Fibroblast of peridontal ligament (primary cell): ENCODE data around the gene PSMB4.
A peak's percentile ranks its signal among the peaks of the same experiment; 100 is the strongest.
"Not testable (repeated sequence)": the region's sequence is repeated elsewhere in the genome, so short reads cannot be mapped to it uniquely, and the experiment has no call there.

Experiments
- DNase-seq: peaks from one replicate; pipeline ENCODE4 v3.0.0-alpha.2; 2010; ENCODE audit errors: extremely low read depth

The PSMB4 gene

DNA sequence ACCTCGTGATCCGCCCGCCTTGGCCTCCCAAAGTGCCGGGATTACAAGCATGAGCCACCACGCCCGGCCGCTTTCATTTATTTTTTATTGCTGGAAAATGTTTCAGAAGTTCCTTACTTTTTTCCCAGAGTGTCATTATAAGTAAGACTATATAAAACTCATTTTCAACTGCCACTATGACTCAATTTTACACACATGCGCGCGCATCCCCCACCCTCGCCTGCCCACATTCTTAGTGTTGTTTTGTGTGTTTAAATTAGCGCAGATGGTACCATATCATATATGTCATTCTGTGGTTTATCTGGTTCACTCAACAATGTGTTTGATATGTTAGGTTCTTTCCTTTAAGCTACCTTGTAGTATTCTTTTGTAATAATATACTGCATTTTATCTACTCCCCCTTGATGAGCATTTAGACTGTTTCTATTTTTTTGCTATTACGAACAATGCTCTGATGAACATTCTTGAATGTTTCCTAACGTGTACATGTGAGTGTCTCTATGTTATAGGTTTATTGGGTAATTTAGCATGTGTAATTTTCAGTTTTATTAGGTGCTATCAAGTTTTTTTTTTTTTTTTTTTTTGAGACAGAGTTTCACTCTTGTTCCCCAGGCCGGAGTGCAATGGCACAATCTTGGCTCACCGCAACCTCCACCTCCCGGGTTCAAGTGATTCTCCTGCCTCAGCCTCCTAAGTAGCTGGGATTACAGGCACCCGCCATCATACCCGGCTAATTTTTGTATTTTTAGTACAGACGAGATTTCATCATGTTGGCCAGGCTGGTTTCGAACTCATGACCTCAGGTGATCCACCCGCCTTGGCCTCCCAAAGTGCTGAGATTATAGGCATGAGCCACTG, 8.9 kb upstream of the PSMB4 start:
- not testable (repeated sequence) for DNase-seq

DNA sequence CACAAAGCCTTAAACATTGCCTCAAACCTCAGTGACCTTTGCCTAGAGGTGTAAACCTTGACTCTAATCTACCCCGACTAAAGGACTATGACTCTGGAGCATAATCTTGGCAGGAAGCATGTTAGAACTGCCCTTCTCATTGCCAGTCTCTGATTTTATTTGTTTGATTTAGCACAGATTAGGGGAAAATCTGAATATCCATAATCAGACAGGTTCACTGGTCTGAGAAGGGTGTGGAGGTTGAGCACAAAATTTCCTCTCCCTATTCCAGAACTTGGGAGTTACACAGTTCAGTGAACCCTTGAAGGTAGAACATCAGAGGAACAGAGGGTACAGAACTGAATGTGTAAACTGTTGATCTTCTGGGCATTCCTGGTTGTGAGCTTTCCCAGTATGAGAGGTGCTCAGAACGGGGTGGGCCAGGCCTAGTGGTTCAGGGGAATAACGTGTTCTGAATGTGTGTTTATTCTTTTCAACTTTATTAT, 8.3 kb upstream of the PSMB4 start:
- no peak for DNase-seq

DNA sequence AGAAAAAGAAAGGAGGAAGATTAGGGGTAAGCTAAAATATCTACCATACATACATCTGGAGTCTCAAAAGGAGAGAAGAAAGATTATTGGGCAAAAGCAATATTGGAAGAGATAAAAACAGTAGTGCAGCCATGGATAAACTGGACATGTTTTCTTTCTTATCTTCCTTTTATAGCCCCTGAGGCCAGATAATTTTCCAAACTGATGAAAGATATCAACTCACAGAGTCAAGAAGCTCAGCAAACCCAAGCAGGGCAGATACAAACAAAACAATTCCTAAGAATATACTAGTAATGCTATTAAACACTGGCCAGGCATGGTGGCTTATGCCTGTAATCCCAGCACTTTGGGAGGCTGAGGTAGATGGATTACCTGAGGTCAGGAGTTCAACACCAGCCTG, 5.8 kb upstream of the PSMB4 start:
- DNase-seq, result no peak

DNA sequence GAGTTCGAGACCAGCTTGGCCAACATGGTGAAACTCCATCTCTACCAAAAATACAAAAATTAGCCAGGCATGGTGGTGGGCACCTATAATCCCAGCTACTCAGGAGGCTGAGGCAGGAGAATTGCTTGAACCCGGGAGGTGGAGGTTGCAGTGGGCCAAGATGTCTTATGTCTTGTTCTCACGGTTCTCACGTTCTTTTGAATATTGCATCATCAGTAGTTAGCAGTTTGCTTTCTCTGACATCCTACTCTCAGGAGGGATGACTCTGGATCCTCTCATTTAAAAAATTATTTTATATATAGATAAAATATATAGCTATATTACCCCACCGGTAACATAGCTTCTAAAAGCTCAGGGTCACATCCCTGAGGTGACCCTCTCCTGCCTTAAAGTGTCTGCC, 3.1 kb upstream of the PSMB4 start:
- DNase-seq, result not testable (repeated sequence)

DNA sequence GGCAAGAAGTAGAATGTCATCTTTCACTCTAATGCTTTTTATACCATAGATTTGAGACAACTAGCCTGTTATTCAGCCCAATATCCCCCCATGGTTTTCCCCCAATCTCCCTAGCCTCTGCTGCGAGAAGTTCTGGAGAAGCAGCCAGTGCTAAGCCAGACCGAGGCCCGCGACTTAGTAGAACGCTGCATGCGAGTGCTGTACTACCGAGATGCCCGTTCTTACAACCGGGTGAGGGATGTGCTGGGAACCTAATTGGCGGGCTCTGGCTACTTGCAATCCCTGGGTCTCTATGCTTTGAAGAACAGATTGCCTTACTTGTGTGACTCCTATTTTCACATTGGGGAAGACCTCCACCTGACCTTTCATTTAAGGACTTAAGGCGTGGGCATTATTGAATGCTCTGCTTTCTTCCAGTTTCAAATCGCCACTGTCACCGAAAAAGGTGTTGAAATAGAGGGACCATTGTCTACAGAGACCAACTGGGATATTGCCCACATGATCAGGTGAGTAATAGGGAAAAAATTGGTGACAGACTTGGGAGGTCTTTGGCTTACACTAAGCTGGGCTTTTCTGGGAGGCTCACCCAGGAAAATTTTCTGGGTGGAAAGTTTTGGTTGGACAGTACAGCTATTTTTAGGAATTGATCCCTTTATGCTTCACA, 1.9 kb downstream of the PSMB4 start:
- no peak for DNase-seq

DNA sequence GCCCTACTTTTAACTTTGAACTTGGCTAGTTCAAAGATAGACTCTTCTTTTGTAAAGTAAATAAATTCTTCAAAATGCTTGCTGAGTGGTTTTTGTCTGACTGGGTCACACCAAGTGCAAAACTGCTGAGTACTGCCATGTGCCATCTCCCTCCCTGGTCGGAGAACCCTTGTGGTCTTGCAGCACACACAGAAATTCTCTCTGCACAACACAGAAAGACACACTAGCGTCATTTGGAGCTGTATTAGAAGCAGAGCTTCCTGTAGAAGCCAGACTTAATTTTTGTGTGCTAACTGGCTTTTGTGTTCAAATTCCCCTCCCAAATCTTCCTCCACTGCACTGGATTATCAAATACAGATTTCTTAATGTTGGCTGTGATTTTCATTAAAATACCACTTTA, 2.5 kb downstream of the PSMB4 start:
- no peak for DNase-seq

DNA sequence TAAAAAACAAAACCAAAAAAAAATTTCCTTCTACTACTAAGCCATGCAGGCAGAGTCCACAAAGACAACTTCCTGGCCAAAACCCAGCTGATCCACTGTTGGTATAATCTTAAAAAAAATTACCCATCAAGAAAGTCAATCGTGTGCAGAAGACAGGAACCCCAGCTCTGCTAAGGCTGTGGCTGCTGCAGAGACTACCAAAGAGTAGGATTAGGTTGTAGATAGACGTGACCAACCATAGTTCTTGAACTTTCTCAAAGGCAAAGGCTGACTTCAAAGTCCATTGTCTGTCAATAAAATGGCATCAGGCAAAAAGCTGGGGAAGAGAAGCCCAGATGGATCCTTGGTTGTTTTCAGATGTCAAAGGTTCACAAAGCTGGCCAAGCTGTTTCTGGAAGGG, 3.4 kb downstream of the PSMB4 start:
- no peak for DNase-seq

DNA sequence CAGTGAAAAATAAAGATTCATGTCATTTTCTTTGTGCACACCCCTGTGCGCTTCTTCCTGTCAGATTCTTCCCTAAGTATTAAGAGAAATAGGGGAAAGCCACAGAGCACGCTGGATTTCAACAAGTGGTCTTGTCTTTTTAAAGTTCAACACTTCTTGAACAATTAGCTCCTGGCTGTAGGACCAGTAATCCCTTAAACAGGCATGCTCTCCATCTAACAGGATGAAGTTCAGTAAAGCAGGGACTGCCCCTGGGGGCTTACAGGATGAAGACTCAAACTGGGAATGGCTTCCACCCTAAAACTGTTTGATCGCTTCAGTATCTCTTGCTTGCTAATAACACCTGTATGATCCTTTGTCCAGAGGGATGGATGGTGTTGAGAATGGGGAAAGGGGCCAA, 4.2 kb downstream of the PSMB4 start:
- no peak for DNase-seq

DNA sequence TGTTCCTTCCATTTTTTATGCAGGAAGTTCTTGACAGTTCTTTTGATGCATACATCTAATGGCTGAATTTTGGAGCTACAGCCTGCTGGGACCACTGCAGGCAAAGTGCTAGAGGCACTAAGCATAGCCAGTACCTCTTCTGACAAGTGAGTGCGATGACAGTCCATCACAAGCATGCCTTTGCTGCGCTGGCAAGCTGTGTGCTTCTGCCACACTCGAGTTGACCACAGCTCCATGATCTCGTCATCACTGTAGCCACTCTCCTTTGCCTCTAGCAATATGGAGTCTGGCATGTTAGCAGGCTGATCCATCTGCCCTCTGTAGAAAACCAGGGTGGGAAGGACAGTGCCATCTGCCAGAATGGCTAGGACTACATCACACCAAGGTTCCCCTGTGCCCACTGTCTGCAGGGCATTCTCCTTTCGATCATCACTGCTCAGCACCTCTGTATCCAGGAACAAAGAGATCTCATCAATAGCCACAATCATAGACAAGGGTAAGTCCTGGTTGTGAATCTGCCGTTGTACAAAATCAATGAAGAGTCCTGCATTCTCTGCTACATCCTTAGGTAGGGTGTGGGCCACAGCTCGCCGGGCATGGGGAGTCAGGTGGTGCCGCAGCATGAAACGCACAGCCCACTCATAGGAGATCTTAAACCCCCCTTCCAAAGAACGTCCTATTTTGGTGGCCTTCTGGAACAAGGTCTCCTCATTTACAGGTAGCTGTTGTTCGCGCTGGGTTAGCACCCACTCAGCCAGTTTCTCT, 6.0 kb downstream of the PSMB4 start:
- no peak for DNase-seq

DNA sequence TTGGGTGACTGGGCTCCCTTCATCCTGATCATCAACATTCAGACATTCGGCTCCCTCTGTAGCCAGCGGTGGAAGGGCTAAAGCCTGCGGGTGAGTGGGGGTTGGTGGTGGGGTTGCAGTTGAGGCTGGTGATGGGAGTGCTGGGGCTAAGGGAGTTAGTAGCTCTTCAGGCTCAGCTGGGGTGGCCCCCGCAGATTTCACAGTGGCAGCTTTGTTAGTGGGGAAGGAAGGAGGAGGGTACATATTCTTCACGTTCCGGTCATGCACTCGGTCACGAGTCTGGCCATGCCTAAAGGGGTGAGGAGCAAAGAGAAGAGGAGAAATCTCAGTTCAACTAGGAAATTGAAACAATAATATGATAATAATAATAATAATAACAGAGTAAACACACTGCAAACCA, 6.8 kb downstream of the PSMB4 start:
- no peak for DNase-seq

DNA sequence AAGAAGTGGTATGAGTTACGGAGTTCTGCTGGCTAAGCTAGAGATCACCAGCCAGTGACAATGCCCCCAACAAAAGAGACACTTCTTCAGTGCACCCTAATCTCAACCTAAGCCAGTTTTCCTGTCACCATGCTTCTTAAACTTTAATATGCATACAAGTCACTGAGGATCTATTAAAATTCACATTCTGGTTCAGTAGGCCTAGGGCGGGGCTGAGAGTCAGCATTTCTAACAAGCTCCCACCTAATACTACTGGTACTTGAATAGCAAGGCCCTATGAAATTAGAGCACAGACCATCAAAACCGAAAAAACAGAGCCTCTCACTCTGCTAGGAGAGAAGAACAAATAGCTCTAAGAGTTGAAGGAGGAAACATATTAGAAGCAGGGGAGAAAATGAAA, 7.9 kb downstream of the PSMB4 start:
- DNase-seq, result no peak

DNA sequence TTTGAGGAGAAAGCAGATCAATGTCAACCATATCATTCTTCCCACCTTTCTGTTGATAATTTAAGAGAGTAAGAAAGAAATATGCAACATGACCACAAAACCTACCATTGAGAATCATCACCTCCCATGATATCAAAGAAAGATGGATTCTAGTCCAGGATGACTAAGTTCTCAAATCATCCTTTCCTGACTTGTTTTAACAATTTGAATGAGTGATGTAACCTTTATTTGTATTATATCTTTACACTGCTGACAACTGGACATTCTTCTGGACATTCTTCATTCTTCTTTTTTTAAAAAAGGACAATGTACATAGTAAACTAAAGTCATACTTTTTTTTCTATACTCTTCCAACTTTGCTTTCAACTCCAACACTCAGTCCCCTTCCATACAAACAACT, 9.5 kb downstream of the PSMB4 start:
- no peak for DNase-seq

DNA sequence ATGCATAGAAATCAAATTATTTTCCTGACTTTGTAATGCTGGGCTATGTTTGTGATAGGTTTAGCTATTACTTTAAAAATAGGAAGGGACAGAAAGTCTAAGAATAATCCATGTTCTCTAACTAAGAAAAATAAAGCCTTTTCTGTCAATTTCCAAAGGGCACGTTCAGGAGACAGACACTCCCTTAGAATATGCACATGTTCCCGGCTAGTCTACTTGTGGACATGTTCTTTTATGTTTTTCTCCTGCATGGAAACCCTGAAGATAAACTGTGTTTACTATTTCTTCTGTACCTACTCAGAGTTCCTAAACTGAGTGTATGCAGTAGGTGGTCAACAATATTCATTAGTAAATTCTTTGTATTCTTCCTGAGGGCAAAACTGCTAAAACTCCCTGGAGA, 12.5 kb downstream of the PSMB4 start:
- DNase-seq, result no peak

DNA sequence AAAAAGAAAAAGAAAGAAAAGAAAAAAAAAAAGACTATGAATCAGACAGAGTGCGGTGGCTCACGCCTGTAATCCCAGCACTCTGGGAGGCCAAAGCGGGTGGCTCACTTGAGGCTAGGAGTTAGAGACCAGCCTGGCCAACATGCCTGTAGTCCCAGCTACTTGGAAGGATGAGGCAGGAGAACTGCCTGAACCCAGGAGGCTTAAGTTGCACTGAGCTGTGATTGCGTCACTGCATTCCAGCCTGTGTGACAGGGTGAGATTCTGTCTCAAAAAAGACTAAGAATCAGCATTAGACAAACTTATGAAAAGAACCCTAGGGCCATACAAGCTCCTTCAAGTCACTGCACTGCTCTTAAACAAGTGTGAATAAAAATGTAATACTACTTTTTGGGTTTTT, 16.9 kb downstream of the PSMB4 start:
- peak; percentile 66 for DNase-seq

DNA sequence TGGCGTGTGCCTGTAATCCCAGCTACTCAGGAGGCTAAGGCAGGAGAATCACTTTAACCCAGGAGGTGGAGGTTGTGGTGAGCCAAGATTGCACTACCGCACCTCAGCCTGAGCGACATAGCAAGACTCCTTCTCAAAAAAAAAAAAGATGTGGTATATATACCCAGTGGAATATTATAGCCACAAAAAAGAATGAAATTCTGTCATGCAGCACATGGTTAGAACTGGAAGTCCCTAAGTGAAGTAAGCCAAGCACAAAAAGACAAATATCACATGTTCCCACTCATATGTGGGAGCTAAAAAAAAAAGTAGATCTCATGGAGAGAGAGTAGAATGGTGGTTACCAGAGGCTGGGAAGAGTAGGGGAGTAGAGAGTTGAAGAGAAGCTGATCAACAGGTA, 18.7 kb downstream of the PSMB4 start:
- no peak for DNase-seq

DNA sequence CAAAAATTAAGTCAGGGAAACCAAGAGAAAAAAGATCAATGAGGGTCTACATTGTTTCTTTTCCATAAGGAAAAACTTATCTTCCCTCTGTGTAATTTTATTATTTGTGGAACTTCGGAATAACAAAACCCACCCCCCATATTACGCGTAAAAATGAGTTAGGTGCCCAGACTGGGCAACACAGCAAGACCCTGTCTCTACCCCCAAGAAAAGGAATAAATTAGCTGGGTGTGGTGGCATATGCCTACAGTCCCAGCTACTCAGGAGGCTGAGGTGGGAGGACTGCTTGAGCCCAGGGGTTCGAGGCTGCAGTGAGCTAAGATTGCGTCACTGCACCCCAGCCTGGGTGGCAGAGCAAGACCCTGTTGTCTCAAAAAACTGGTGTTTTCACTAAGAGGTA, 20.4 kb downstream of the PSMB4 start:
- DNase-seq, result no peak

DNA sequence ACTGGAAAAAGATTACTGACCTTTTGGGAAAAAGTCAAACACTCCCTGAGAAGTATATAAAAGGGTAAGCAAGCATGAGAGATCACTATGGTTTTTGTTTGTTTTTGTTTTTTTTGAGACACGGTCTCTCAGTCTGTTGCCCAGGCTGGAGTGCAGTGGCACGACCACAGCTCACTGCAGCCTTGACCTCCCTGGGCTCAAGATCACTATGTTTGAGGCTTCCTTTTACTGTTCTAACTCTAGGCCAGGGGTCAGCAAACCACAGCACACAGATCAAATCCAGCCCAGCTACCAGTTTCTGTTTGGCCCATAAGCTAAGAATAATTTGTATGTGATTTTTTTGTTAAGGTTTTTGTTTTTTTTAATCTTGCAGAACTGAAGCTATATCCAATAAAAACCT, 25.7 kb downstream of the PSMB4 start:
- no peak for DNase-seq

DNA sequence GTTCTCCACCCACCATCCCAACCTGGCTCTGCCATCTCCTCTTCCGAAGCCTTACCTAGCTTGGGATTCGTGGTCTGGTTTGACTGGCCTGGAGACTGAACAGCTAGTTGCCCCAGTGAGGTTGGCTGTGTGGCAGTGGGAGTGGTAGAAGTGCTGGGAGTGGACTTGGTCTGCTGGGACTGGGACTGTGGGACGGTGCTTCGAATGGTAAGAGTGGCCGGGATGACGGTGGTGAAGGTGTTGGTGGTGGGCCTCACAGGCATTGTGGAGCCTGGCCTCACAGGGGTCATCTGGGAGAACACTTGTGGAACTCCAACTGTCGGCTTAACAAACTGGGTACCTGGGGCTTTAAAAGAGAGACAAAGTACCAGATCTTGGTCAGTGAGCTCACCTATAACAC, 28.7 kb downstream of the PSMB4 start:
- no peak for DNase-seq

DNA sequence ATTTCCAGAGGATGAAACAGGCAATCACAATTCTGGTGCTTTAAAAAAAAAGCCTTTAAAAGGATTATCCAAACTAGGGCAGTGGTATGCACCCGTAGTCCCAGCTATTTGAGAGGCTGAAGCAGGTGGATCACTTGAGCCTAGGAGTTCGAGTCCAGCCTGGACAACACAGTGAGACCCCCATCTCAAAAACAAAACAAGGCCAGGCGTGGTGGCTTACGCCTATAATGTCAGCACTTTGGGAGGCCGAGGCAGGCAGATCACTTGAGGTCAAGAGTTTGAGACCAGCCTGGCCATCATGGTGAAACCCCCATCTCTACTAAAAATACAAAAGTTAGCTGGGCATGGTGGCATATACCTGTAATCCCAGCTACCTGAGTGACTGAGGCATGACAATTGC, 34.5 kb downstream of the PSMB4 start:
- not testable (repeated sequence) for DNase-seq

DNA sequence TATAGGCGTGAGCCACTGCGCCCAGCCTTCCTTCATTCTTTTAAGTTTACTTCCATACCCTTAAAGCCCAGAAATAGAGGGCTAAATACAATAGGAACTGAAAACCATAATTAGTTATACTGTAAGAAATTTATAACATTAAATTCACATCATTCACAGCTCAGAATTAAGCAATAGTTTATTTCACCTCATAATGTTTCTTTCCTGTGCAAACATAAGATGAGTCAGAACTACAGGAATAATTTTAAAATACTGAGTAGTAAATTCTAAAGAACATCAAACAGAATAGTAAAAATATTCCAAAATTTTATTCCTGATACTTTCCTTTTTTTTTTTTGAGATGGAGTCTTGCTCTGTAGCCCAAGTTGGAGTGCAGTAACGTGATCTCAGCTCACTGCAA, 35.8 kb downstream of the PSMB4 start:
- DNase-seq, result peak; percentile 18

DNA sequence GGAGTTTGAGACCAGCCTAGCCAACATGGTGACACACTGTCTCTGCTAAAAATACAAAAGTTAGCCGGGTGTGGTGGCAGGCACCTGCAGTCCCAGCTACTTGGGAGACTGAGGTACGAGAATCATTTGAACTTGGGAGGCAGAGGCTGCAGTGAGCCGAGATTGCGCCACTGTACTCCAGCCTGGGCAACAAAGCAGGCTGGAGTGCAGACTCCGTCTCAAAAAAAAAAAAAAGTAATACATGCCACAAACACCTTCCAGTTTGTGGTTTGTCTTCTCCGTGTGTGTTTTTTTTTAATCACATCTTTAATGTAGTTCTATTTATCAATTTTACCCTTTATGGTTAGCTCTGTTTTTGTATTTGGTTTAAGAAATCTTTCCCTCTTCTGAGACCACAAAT, 37.6 kb downstream of the PSMB4 start:
- no peak for DNase-seq

DNA sequence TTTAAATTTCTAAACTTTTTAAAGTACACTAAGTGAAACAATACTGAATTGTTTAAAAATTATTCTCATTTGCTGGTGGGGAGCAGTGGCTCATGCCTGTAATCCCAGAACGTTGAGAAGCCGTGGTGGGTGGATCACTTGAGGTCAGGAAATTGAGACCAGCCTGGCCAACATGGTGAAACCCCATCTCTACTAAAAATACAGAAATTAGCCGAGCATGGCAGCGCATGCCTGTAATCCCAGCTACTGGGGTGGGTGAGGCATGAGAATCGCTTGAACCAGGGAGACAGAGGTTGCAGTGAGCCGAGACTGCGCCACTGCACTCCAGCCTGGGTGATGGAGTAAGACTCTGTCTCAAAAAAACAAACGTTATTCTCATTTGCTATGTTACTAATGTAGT, 38.0 kb downstream of the PSMB4 start:
- DNase-seq, result peak; percentile 62
